Peyer's patch (tissue), 4 donors: ENCODE results near the gene CCNT1.

Source experiments
- POLR2A ChIP-seq, 2 donors: fragments of 450-650 bp; IDR thresholded peaks; one replicate each; pipeline ENCODE4 v1.5.1; 2017; ENCODE audit warnings: antibody characterized with exemption in 2 of 2, mild to moderate bottlenecking in 2 of 2, moderate library complexity in 2 of 2
- TF ChIP-seq, protein P1 (sequence below), 6 experiments: fragments of 450-650 bp in 4 of 6; fragments of 200-600 bp in 2 of 6; sonication (generic) in 1 of 6; IDR thresholded peaks; one replicate each; pipeline ENCODE4 v1.5.1; 2017 to 2019; ENCODE audit warnings: antibody characterized with exemption in 6 of 6, mild to moderate bottlenecking in 3 of 6, moderate library complexity in 1 of 6

GRCh38 chr12:48765753-48766162 lies 49.3 kb upstream of the CCNT1 start:
- TF ChIP-seq, protein P1, sequence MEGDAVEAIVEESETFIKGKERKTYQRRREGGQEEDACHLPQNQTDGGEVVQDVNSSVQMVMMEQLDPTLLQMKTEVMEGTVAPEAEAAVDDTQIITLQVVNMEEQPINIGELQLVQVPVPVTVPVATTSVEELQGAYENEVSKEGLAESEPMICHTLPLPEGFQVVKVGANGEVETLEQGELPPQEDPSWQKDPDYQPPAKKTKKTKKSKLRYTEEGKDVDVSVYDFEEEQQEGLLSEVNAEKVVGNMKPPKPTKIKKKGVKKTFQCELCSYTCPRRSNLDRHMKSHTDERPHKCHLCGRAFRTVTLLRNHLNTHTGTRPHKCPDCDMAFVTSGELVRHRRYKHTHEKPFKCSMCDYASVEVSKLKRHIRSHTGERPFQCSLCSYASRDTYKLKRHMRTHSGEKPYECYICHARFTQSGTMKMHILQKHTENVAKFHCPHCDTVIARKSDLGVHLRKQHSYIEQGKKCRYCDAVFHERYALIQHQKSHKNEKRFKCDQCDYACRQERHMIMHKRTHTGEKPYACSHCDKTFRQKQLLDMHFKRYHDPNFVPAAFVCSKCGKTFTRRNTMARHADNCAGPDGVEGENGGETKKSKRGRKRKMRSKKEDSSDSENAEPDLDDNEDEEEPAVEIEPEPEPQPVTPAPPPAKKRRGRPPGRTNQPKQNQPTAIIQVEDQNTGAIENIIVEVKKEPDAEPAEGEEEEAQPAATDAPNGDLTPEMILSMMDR (IDR thresholded peaks at IDR 0.05), result no peak
- no peak for TF ChIP-seq POLR2A (IDR thresholded peaks at IDR 0.05)
